DND-41 (cell line): Measurements from ENCODE around the gene SUPT6H.

Experiments
- CTCF ChIP-seq: IDR thresholded peaks from 2 replicates; pipeline ENCODE4 v1.5.1; 2012; ENCODE audit warnings: borderline replicate concordance, low read length, moderate library complexity, mild to moderate bottlenecking; ENCODE audit not compliant: poor library complexity, severe bottlenecking; ENCODE audit errors: extremely low read depth
- EZH2 ChIP-seq: IDR thresholded peaks from 3 replicates; pipeline ENCODE4 v1.6.1; 2012; ENCODE audit warnings: borderline replicate concordance, low read depth, mild to moderate bottlenecking, moderate library complexity, low read length, inconsistent platforms; ENCODE audit not compliant: severe bottlenecking

GRCh38 chr17:28622186-28622585 lies 39.8 kb upstream of the SUPT6H start:
- TF ChIP-seq CTCF (no peak), EZH2 (no peak)
